ENCODE measurements around the gene GTPBP3. TPM values are rescaled to one million over a fixed set of nuclear protein-coding genes. Genes with fewer than 3 reads are reported as not detected.

Gene GTPBP3
- total RNA-seq, 1 donor from 2014 or later: 66.5 TPM

- H3K9me3 Mint-ChIP-seq: no peaks in the 10 kb centered on the region
- peak within 1 kb of the TSS; percentile 68 for H3K4me3 Mint-ChIP-seq (ENCODE audit: low read depth)
- no peaks in the 10 kb centered on the region for H3K27me3 Mint-ChIP-seq (ENCODE audit: low read depth)
- H3K4me1 Mint-ChIP-seq (ENCODE audit: low read depth): peaks cover 27% of the 10 kb centered on the region
- peak; percentile 92 for DNase-seq (ENCODE audit: low spot score)
- peaks cover 9% of the 10 kb centered on the region for H3K36me3 Mint-ChIP-seq (ENCODE audit: low read depth)
- intact Hi-C loops (cut with micrococcal nuclease): no loop called here
- H3K27ac Mint-ChIP-seq: peak within 1 kb of the TSS; percentile 49
These were observed 34.0 kb upstream of the GTPBP3 start, which contains the start of gene ABHD8 for GRCh38 chr19:17303167-17303939. ABHD8 (minus strand) TSS chr19:17303425; CDS start chr19:17301616, 1,809 bp downstream.

- intact Hi-C loops (cut with micrococcal nuclease): no loop called here
- Mint-ChIP-seq H3K27me3 (ENCODE audit: low read depth) (no peaks in the 10 kb centered on the region), H3K27ac (peak overlapping the region; percentile 49), H3K9me3 (no peaks in the 10 kb centered on the region), H3K4me3 (ENCODE audit: low read depth) (peak overlapping the region; percentile 61), H3K4me1 (ENCODE audit: low read depth) (peaks cover 27% of the 10 kb centered on the region), H3K36me3 (ENCODE audit: low read depth) (peaks cover 6% of the 10 kb centered on the region)
- DNase-seq (ENCODE audit: low spot score): no peak
These were observed 33.4 kb upstream of the GTPBP3 start for GRCh38 chr19:17303940-17304267.

GRCh38 chr19:17304386-17305215 lies 32.8 kb upstream of the GTPBP3 start:
- H3K9me3 Mint-ChIP-seq: no peaks in the 10 kb centered on the region
- H3K4me3 Mint-ChIP-seq (ENCODE audit: low read depth): peak overlapping the region; percentile 87
- H3K27ac Mint-ChIP-seq: peak overlapping the region; percentile 85
- peaks cover 30% of the 10 kb centered on the region for H3K4me1 Mint-ChIP-seq (ENCODE audit: low read depth)
- H3K27me3 Mint-ChIP-seq (ENCODE audit: low read depth): no peaks in the 10 kb centered on the region
- intact Hi-C loops (cut with micrococcal nuclease): loop anchor here (1.0 to 5.0 kb wide), 3 partner anchors 12 to 103 kb away; partner anchors contain the start of genes BST2 and OCEL1
- no peak for DNase-seq (ENCODE audit: low spot score)
- peaks cover 11% of the 10 kb centered on the region for H3K36me3 Mint-ChIP-seq (ENCODE audit: low read depth)

GRCh38 chr19:17305216-17305516 lies 32.2 kb upstream of the GTPBP3 start:
- Mint-ChIP-seq H3K27me3 (ENCODE audit: low read depth) (no peaks in the 10 kb centered on the region), H3K4me3 (ENCODE audit: low read depth) (peak overlapping the region; percentile 87), H3K36me3 (ENCODE audit: low read depth) (peaks cover 11% of the 10 kb centered on the region), H3K4me1 (ENCODE audit: low read depth) (peaks cover 32% of the 10 kb centered on the region), H3K27ac (peak overlapping the region; percentile 85), H3K9me3 (no peaks in the 10 kb centered on the region)
- intact Hi-C loops (cut with micrococcal nuclease): loop anchor here (1.0 to 5.0 kb wide), 3 partner anchors 13 to 102 kb away; partner anchors contain the start of genes BST2 and OCEL1
- DNase-seq (ENCODE audit: low spot score): no peak

- peaks cover 36% of the 10 kb centered on the region for H3K4me1 Mint-ChIP-seq (ENCODE audit: low read depth)
- H3K27me3 Mint-ChIP-seq (ENCODE audit: low read depth): no peaks in the 10 kb centered on the region
- peak; percentile 96 for DNase-seq (ENCODE audit: low spot score)
- peak within 1 kb of the TSS; percentile 87 for H3K4me3 Mint-ChIP-seq (ENCODE audit: low read depth)
- H3K36me3 Mint-ChIP-seq (ENCODE audit: low read depth): peaks cover 11% of the 10 kb centered on the region
- intact Hi-C loops (cut with micrococcal nuclease): loop anchor here (1.0 to 5.0 kb wide), 3 partner anchors 13 to 102 kb away; partner anchors contain the start of genes BST2 and OCEL1
- H3K9me3 Mint-ChIP-seq: no peaks in the 10 kb centered on the region
- H3K27ac Mint-ChIP-seq: peak within 1 kb of the TSS; percentile 85
These were observed 31.7 kb upstream of the GTPBP3 start, which contains the start of gene MRPL34 for GRCh38 chr19:17305517-17306284. MRPL34 (plus strand) TSS chr19:17305872; CDS start chr19:17305893, 21 bp downstream.

- Mint-ChIP-seq H3K4me3 (ENCODE audit: low read depth) (peak overlapping the region; percentile 87), H3K9me3 (no peaks in the 10 kb centered on the region), H3K27ac (peak overlapping the region; percentile 85), H3K36me3 (ENCODE audit: low read depth) (peaks cover 11% of the 10 kb centered on the region), H3K27me3 (ENCODE audit: low read depth) (no peaks in the 10 kb centered on the region), H3K4me1 (ENCODE audit: low read depth) (peaks cover 38% of the 10 kb centered on the region)
- DNase-seq (ENCODE audit: low spot score): no peak
- intact Hi-C loops (cut with micrococcal nuclease): loop anchor here (5.0 kb wide), 2 partner anchors 79 to 101 kb away; partner anchors contain the start of genes BST2 and OCEL1
These were observed 31.1 kb upstream of the GTPBP3 start for GRCh38 chr19:17306285-17306714.

GRCh38 chr19:17307876-17308377 lies 29.4 kb upstream of the GTPBP3 start:
- H3K27ac Mint-ChIP-seq: no peak overlapping the region
- intact Hi-C loops (cut with micrococcal nuclease): loop anchor here (5.0 kb wide), 2 partner anchors 81 to 99 kb away; partner anchors contain the start of genes BST2 and OCEL1

GRCh38 chr19:17309198-17309964 lies 28.0 kb upstream of the GTPBP3 start, which contains the start of gene DDA1:
DDA1 (plus strand) TSS chr19:17309563; CDS start chr19:17309655, 92 bp downstream.
- Mint-ChIP-seq H3K27me3 (ENCODE audit: low read depth) (no peaks in the 10 kb centered on the region), H3K27ac (peak within 1 kb of the TSS; percentile 95), H3K9me3 (no peaks in the 10 kb centered on the region), H3K4me3 (ENCODE audit: low read depth) (peak within 1 kb of the TSS; percentile 98), H3K36me3 (ENCODE audit: low read depth) (peaks cover 20% of the 10 kb centered on the region), H3K4me1 (ENCODE audit: low read depth) (peaks cover 30% of the 10 kb centered on the region)
- DNase-seq (ENCODE audit: low spot score): peak; percentile 99
- intact Hi-C loops (cut with micrococcal nuclease): loop anchor here (1.0 to 5.0 kb wide), 4 partner anchors 19 to 98 kb away; partner anchors contain the start of genes BST2, GTPBP3 and OCEL1

More at GRCh38 chr19:17307876-17308377, 29.4 kb upstream of the GTPBP3 start:
- Mint-ChIP-seq H3K36me3 (ENCODE audit: low read depth) (peaks cover 12% of the 10 kb centered on the region), H3K27me3 (ENCODE audit: low read depth) (no peaks in the 10 kb centered on the region), H3K4me3 (ENCODE audit: low read depth) (peak overlapping the region; percentile 31), H3K4me1 (ENCODE audit: low read depth) (peaks cover 36% of the 10 kb centered on the region), H3K9me3 (no peaks in the 10 kb centered on the region)
- no peak for DNase-seq (ENCODE audit: low spot score)

GRCh38 chr19:17309965-17310461 lies 27.3 kb upstream of the GTPBP3 start:
- Mint-ChIP-seq H3K27me3 (ENCODE audit: low read depth) (no peaks in the 10 kb centered on the region), H3K4me3 (ENCODE audit: low read depth) (peak overlapping the region; percentile 98), H3K36me3 (ENCODE audit: low read depth) (peaks cover 20% of the 10 kb centered on the region), H3K9me3 (no peaks in the 10 kb centered on the region), H3K27ac (peak overlapping the region; percentile 95), H3K4me1 (ENCODE audit: low read depth) (peaks cover 26% of the 10 kb centered on the region)
- DNase-seq (ENCODE audit: low spot score): no peak
- intact Hi-C loops (cut with micrococcal nuclease): loop anchor here (1.0 to 5.0 kb wide), 4 partner anchors 18 to 97 kb away; partner anchors contain the start of genes BST2, GTPBP3 and OCEL1

GRCh38 chr19:17311455-17312188 lies 25.7 kb upstream of the GTPBP3 start:
- Mint-ChIP-seq H3K27me3 (ENCODE audit: low read depth) (no peaks in the 10 kb centered on the region), H3K27ac (peak overlapping the region; percentile 59), H3K4me1 (ENCODE audit: low read depth) (peaks cover 24% of the 10 kb centered on the region), H3K4me3 (ENCODE audit: low read depth) (peak overlapping the region; percentile 66), H3K36me3 (ENCODE audit: low read depth) (peaks cover 30% of the 10 kb centered on the region), H3K9me3 (no peaks in the 10 kb centered on the region)
- DNase-seq (ENCODE audit: low spot score): no peak
- intact Hi-C loops (cut with micrococcal nuclease): no loop called here
